KBM-7 (cell line): ENCODE measurements around the gene ATG101.
A peak's percentile ranks its signal among the peaks of the same experiment; 100 is the strongest.

Experiments
- DNase-seq: peaks from one replicate; pipeline ENCODE4 v3.0.0-alpha.2; 2015
- in situ Hi-C: fragments of 300-500 bp; cut with MboI; formaldehyde crosslinking; loops from 2 replicates; pipeline ENCODE4 v1.14.3; 2020; ENCODE audit warnings: low sequenced_read_pairs, low pct_unique_long_range_greater_than_20kb, mixed read lengths

Gene ATG101

GRCh38 chr12:52055731-52056711 lies 13.8 kb upstream of the ATG101 start:
- in situ Hi-C loops: no loop called here
- DNase-seq: no peak

GRCh38 chr12:52056801-52057637 lies 12.8 kb upstream of the ATG101 start:
- DNase-seq: no peak
- in situ Hi-C loops: no loop called here

DNA sequence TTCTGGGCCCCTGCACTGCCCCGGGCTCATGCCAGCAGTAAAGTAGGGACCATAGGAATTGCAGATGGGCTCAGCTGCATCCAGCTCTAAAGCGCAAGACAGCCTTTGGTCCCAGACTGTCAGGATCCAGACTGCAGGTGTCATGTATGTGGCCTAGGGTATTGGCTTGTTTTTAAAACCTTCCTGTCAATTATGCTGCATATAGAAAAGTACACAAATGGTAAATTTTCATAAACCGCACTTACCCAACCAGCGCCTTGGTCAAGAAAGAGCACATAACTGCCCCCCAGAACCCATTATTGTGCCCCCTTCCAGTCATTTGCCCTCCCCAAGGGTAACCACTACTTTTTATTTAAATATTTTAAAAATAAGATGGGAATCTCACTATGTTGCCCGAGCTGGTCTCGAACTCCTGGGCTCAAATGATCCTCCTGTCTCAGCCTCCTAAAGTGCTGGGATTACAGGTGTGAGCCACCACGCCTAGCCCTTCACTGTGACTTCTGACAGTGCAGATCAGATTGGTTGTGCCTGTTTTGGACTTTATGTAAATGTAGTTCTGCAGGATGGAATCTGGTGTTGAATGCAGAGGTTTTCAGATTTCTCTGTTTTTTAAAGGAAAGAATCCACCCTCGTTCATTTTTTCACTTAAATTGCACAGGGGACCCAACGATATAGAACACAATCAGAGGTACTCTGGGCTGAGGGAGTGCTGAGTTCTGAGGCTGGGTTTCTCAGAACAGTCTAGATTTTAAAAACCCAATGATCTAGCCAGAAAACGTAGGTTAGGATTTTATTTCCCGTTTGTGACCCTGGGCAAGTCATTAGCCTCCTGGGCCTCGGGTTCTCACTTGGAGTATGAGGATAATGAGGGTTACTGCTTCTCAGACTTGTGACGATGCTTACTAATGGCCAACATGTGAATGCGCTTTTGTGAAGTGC lies 11.9 kb upstream of the ATG101 start:
- no peak for DNase-seq
- in situ Hi-C loops: no loop called here

GRCh38 chr12:52058631-52059361 lies 11.0 kb upstream of the ATG101 start:
- DNase-seq: no peak
- in situ Hi-C loops: no loop called here

DNA sequence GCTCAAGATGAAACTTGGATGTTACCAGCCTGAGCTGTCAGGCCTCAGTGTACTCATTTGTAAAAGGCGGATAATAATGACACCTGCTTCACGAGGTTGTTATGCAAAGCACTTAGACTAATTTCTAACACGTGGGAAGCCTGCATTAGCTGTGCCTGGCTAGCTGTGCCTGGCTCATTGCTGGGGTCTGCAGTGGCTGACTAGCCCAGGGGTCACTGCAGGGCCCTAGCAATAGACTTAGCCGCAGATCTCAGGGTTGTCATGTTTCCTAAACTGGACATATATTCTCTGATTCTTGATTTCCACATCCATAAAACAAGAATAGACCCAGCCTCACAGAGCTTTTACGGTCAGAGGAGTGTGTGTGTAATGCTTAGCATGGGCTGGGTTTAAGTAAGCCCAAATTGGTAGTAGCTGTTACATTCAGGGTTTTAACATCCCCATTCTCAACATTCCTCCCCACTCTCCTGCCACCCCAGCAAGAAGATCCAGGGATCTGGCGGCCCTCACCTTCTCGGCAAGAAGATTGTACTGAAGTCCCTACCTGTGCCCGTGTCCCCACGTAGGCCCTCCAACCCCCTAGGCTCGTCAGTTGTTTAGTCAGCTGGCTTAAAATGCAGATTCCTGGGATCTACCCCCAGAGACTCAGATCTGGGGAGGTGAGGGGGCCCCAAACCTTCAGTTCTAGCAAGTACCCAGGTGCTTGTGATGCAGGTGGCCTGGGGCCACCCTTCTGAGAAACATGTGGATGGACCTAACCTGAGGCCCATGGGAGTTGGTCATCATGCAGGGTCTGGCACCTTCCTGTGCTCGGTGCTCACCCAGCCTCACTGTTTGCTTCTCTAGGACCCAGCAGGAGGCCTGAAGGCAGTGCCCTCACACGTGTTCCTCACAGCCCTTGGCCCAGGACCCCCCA lies 9.9 kb upstream of the ATG101 start:
- no peak for DNase-seq
- in situ Hi-C loops: no loop called here

DNA sequence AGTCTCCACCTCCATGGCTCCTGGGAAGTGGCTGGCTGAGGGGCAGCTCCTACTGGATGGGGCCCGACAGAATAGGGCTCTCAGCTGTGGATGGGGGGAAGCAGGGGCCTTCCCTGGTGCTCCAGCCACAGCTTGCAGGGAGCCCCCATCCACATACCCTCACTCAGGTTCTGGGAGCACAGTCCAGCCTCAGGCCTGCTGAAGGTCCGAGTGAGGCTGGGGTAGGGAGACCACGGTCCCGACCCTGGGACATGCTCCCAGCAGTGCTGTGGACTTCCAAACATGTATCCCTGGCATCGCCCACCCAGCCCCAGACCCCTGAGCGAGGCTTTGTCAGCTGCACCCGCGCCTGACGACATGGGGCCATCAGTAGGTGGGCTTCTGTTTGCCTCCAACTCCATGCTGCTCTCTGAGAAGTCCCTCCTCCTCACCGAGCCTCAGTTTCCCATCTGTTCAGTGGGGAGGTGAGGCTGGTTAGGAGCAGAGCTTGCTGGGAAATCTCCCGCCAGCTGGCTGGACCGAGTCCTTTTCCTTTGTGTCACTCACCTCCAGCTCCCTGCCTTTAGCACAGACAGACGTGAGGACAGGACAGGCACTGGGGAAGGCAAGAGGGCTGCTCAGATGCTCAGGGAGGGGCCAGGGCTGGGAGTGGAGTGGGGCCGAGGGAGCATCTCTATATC lies 9.1 kb upstream of the ATG101 start:
- in situ Hi-C loops: no loop called here
- no peak for DNase-seq

DNA sequence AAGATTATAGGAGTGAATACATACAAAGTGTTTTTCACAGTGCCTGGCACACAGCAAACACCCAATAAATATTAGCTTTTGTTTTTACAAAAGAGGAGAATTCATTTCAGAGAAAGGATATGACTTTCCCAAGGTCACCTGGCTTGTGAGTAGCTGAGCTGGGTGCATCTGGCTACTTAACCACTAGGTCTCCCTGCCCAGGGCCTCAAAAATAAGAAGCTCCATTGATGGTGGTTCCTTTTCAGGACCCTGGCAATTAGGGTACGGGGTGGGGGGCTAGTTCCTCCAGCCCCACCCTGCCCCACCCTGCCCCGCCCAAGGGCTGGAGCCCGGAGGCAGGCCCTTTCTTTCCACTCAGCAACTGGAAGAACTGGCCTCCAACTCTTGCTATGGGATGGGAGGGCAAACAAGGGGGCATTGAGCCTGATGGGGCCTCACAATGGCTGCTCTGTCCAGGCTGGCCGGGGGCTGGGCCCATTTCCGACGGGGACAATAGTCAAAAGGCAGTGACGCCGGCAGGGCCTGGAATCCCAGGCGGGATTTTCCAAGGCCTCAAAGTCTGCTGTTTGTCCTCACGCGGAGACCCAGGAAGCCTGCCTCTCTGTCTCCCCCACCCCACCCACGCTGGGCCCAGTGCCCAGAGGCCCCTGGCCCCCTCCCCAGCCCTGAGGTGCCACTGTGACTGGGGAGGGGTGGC lies 8.2 kb upstream of the ATG101 start:
- no peak for DNase-seq
- in situ Hi-C loops: no loop called here

- in situ Hi-C loops: no loop called here
- DNase-seq: no peak
These were observed 7.4 kb upstream of the ATG101 start for GRCh38 chr12:52062167-52063081.

DNA sequence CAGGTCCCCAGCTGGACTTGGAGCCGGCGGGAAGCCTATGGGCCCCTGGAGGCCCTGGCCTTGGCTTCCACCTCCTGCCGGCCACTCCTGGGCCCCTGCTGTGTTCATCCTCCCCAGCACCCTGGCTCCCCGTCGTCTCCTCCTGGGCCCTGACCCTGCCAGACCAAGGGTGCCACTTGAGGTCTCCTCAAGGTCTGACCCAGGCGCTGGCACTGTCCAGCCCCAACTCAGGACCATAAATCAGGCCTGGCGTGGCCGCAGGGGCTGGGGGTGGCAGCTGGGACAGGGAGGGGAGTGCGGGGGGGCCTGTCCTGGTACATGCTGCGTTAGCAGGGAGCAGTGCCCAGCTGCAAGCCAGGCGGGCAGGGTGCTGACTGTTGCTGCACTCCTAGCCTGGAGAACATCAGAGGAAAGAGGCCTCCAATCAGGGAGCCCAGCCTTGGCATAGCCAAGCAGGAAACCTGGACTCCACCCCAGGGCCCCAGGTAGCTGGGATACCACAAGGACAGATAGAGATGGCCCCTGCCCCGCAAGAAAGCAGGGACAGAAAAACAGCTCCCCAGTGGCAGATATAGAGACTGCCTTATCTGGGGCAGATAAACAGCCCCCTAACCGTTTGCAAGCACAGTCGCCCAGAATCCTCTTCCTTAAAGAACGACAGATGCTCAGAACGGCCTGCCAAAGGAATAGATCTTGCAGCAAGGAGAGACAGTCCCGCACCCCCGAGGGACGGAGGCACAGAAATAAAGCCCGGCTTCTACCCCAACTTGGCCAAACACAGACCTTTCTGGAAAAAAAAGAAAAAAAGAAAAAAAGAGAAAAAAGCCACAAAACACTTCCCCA lies 6.5 kb upstream of the ATG101 start:
- in situ Hi-C loops: no loop called here
- no peak for DNase-seq

DNA sequence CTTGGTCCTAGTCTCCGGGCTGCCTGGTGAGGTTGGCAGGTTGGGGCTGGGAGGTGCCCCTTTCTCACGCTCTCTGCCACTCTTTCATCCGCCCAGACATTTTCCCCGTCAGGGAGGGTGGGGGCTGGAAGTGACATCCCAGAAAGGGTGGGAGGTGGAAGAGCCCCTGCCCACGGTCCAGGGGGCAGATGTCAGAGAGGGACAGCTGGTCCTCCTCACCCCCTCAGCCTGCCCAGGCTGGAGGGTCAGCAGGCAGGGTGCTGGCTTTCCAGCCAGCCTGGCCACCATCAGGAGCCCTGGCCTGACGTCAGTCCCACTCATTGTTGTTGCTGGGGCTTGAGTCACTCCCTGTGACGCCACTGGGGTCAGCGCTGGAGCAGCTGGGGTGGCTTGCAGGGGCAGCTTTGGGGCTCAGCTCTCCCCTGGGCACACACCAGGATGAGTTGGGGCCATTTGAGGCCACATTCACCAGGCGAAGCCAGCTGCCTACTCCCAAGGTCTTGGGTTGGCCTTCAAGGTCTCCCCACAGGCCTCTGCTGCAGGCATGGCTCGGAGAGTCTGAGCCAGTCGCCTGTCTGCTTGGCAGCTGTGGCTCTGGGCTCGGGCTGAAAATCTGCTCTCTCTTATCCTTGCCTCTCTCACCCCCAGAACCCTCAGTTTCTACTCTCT lies 5.7 kb upstream of the ATG101 start:
- no peak for DNase-seq
- in situ Hi-C loops: no loop called here

DNA sequence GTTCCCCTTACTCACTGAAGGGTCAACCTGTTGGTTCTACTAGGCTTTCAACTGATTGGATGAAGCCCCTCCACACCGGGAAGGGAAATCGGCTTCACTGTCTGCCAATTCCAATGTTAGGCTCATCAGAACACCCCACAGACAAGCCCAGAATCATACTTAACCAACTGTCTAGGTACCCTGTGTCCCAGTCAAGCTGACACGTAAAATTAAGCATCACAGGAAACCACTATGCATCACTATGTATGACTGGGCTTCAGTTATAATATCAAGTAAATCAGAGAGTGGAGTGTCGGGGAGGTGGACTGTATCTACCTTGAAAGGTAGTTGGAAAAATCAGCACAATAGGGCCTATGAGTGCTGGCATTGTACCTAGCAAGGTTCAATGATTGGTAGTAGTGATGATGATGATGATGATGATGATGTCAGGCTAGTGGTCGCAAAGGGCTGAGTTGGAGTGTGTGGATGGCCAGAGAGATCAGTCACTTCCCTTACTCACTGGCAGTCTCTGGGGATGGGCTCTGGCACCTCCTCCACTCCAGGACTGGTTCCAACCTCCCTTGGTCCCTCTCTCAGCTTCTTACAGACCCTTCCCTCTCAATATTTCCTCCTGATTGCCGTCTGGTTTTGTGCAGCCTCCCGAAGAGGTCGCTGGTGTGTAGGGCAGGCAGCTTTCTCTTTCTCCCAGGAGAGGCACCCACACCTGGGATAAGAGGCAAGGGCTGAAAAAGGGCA lies 3.3 kb upstream of the ATG101 start:
- DNase-seq: no peak
- in situ Hi-C loops: no loop called here

DNA sequence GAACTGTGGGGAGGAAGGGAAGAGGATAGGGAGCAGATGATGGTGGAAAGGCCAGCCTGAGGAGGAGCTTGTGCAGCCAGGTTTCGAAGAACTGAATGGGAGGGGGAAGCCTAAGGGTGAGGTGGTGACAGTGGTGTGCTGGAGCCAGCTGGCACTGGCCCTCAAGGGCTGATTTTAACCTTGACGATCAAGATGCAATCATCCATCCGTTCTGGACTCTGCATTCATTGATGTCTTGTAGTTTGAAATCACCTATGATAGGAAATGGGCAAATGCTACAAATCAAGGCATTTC lies 2.8 kb upstream of the ATG101 start:
- DNase-seq: no peak

DNA sequence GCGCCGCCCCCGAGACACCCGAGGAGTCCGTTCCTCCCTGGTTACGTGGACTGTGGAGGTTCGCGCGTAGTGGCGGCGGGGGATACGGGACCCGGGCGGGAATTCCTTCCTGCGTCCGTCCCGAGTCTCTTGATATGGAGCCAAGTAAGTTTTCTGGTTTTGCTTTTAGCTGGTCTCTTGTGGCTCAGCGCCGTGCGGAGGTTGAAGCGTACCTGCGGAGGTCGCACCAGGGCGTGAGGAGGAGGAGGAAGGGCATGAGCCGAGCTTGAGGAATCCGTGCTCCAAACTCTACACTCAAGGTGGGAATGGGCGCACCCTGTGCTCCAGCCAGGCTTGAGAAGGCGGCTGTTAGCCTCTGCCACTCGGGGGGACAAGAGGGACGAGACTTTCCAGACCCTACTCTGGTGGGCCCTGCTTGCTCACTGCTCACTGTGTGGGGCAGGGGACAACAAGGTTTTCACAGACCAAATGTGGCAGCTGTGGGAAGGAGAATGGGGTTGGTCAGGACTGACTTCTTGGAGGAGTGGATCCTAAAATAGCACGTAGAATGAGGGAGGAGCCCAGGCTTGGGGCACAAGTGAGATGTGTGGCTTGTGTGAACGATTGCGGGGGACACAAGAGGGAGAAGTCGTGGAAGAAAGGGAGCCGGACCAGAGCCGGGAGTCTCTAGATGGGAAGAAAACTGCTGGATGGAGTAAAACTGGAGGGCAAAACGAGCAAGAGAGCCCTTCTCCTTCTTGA lies 577 bp downstream of the ATG101 start:
- DNase-seq: peak; percentile 10
- in situ Hi-C loops: no loop called here

More for the DNA sequence above, 2.8 kb upstream of the ATG101 start:
- in situ Hi-C loops: no loop called here
